Neutrophil (primary cell): ENCODE data around the gene CTDSPL.

Experiments
- H3K27ac ChIP-seq: fragments of 200-600 bp; sonication (generic); 2 replicates; pipeline ENCODE4 v1.5.1; 2016; ENCODE audit warnings: mild to moderate bottlenecking, moderate library complexity
- H3K27me3 ChIP-seq: fragments of 200-600 bp; sonication (generic); 2 replicates; pipeline ENCODE4 v1.6.0; 2016; ENCODE audit warnings: mild to moderate bottlenecking
- H3K36me3 ChIP-seq: fragments of 200-600 bp; sonication (generic); 2 replicates; pipeline ENCODE4 v1.5.1; 2017
- H3K4me1 ChIP-seq, 2 experiments: fragments of 200-600 bp in 1 of 2; sonication (generic) in 1 of 2; 1 replicate in 1 of 2; 2 replicates in 1 of 2; pipeline versions ENCODE4 v1.5.1 to v1.6.1; 2013 to 2016; ENCODE audit warnings: low read depth in 1 of 2, low read length in 1 of 2, mild to moderate bottlenecking in 1 of 2, moderate library complexity in 1 of 2; ENCODE audit not compliant: control insufficient read depth in 1 of 2, insufficient read depth in 1 of 2
- H3K4me3 ChIP-seq, 2 experiments: fragments of 200-600 bp in 1 of 2; sonication (generic) in 1 of 2; 1 replicate in 1 of 2; 2 replicates in 1 of 2; pipeline ENCODE4 v1.5.1; 2013 to 2016; ENCODE audit warnings: low read depth in 1 of 2, low read length in 1 of 2, mild to moderate bottlenecking in 1 of 2, moderate library complexity in 1 of 2
- H3K9me3 ChIP-seq: fragments of 200-600 bp; sonication (generic); 2 replicates; pipeline ENCODE4 v1.5.1; 2016
- CTCF ChIP-seq: fragments of 200-600 bp; sonication (generic); IDR thresholded peaks from 2 replicates; pipeline ENCODE4 v1.5.1; 2016; ENCODE audit warnings: antibody characterized with exemption

The CTDSPL gene

GRCh38 chr3:37885814-37886213 lies 24.1 kb downstream of the CTDSPL start:
- no peak overlapping the region for H3K4me3 ChIP-seq
- H3K27me3 ChIP-seq = no peaks in the 10 kb centered on the region

GRCh38 chr3:37886395-37886794 lies 24.7 kb downstream of the CTDSPL start:
- no peak for TF ChIP-seq CTCF
- Histone ChIP-seq H3K27ac (no peak overlapping the region), H3K4me1 (peaks cover 32 to 50% of the 10 kb centered on the region in 2 experiments), H3K4me3 (no peak overlapping the region), H3K36me3 (no peaks in the 10 kb centered on the region), H3K27me3 (no peaks in the 10 kb centered on the region), H3K9me3 (no peaks in the 10 kb centered on the region)

More at GRCh38 chr3:37885814-37886213, 24.1 kb downstream of the CTDSPL start:
- peaks cover 26 to 44% of the 10 kb centered on the region in 2 experiments for H3K4me1 ChIP-seq
- no peak for TF ChIP-seq CTCF
- H3K9me3 ChIP-seq = no peaks in the 10 kb centered on the region
- no peaks in the 10 kb centered on the region for H3K36me3 ChIP-seq
- H3K27ac ChIP-seq = no peak overlapping the region

GRCh38 chr3:37887062-37887461 lies 25.4 kb downstream of the CTDSPL start:
- H3K4me3 ChIP-seq = no peak overlapping the region

GRCh38 chr3:37887824-37888223 lies 26.1 kb downstream of the CTDSPL start:
- Histone ChIP-seq H3K4me3 (no peak overlapping the region), H3K27me3 (no peaks in the 10 kb centered on the region), H3K9me3 (no peaks in the 10 kb centered on the region), H3K27ac (peak overlapping the region; percentile 72), H3K4me1 (peaks cover 46 to 64% of the 10 kb centered on the region in 2 experiments), H3K36me3 (no peaks in the 10 kb centered on the region)
- no peak for TF ChIP-seq CTCF

More at GRCh38 chr3:37887062-37887461, 25.4 kb downstream of the CTDSPL start:
- H3K27ac ChIP-seq = no peak overlapping the region
- H3K4me1 ChIP-seq = peaks cover 38 to 56% of the 10 kb centered on the region in 2 experiments
- no peaks in the 10 kb centered on the region for H3K9me3 ChIP-seq
- H3K27me3 ChIP-seq = no peaks in the 10 kb centered on the region
- no peak for TF ChIP-seq CTCF
- no peaks in the 10 kb centered on the region for H3K36me3 ChIP-seq

GRCh38 chr3:37888421-37888820 lies 26.7 kb downstream of the CTDSPL start:
- Histone ChIP-seq H3K9me3 (no peaks in the 10 kb centered on the region), H3K36me3 (no peaks in the 10 kb centered on the region), H3K27me3 (no peaks in the 10 kb centered on the region), H3K4me1 (peaks cover 52 to 70% of the 10 kb centered on the region in 2 experiments), H3K4me3 (no peak overlapping the region), H3K27ac (peak overlapping the region; percentile 72)
- no peak for TF ChIP-seq CTCF

- H3K9me3 ChIP-seq = no peaks in the 10 kb centered on the region
- TF ChIP-seq CTCF = no peak
- peak overlapping the region; percentile 72 for H3K27ac ChIP-seq
- H3K27me3 ChIP-seq = no peaks in the 10 kb centered on the region
- no peak overlapping the region for H3K4me3 ChIP-seq
- H3K4me1 ChIP-seq = peaks cover 63 to 81% of the 10 kb centered on the region in 2 experiments
- no peaks in the 10 kb centered on the region for H3K36me3 ChIP-seq
These were observed 28.8 kb downstream of the CTDSPL start for GRCh38 chr3:37890522-37890921.
